HTR-8/SVneo (cell line): ENCODE data around the gene RBM22.

ENCODE experiments used
- DNase-seq: peaks from one replicate; pipeline ENCODE4 v3.0.0; 2011; ENCODE audit warnings: low spot score, mixed read lengths; ENCODE audit not compliant: insufficient read length
- FAIRE-seq: peaks from 2 replicates; lab custom pipeline; 2011; peaks lifted over from hg19 to GRCh38; lab: Jason Lieb, UNC

Gene RBM22

GRCh38 chr5:150674341-150674821 lies 26.5 kb downstream of the RBM22 start:
- DNase-seq, result no peak
- FAIRE-seq, result no peak

DNA sequence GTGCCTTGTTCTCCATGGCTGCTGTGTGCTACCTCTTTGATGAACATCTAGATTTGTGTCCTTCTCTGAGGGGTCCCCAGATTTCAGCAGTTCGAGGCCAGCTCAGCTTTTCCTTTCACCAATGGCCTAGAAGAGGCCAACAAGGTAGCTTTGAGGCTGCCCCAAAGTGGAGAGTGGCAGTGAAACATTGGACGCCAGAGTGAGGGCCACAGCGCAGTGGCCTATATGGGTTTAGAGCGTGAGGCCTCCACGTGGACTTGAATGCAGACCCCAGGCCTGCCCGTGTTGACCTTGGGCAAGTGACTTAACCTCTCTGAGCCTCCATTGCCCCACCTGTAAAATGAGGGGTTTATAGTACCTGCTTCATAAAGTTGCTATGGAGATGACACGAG lies 28.0 kb downstream of the RBM22 start:
- DNase-seq, result no peak
- no peak for FAIRE-seq

DNA sequence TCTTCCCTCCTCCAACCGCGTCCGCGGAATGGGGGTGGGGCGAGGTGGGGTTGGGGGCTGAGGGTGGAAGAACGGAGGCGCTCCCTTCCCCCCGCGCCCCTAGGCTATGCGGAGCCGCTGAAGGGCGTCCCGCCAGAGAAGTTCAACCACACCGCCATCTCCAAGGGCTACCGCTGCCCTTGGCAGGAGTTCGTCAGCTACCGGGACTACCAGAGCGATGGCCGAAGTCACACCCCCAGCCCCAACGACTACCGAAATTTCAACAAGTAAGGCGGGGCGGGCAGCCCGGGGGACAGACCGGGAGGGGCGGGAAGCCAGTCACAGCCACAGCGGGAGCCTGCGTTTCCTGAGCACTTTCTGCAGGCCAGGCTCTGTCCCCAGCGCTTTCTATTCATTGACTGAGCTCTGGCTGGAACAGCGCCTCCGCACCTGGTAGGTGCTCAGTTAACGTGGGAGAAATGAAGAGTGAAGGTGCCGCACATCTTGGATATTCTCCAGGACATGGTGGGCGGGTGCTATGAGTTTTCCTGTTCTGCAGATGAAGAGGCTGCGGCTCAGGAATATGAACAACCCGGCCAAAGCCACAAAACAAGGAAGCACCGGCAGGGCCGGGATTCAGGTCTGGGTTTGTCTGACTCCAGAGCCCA lies 28.5 kb downstream of the RBM22 start:
- DNase-seq, result no peak
- no peak for FAIRE-seq

DNA sequence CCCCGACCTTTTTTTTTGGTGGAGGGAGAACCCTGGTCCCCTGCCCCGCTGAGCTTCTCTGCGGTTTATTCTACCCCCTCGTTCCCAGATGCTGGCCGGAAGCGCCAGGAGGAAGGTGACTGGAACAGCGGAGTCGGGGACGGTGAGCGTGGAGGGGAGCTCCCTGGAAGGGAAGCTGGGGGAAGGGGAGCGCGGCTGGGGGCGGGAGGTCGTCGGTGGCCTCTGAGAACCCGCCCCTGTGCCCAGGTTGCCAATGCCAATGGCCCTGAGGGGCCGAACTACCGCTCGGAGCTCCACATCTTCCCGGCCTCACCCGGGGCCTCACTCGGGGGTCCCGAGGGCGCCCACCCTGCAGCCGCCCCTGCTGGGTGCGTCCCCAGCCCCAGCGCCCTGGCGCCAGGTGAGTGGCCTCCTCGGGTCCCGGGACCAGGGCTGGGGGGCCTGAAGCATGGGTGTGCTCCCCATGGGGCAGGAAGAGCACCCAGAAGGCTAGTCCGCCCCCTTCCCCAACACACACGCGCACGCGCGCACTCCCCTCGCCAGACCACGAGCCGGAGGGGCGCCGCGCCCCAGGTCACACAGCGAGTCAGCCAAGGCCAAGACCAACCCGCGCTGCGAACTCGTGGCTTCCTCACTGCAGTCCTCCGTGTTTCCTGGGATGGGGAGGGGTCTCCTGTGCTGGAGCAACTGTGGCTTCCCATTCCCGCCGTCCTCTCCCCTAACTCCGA lies 29.2 kb downstream of the RBM22 start:
- FAIRE-seq (no peak), DNase-seq (no peak)

DNA sequence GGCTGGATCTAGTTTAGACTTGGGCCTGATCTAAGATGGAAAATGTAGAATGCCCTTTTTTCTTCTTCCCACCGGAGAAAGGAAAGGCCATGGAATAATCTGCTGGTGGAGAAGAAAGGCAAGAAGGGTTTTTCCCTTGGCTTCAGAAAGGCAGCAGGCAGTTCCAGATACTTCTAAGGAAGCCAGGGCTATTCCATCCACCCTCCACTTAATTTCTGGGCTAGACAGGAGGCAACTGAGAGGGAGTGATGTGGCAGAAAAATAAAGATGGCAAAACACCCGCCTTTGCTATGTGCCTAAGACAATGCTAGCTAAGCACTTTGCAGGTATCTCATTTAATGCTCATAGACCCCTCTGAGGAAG lies 29.9 kb downstream of the RBM22 start:
- FAIRE-seq, result no peak
- DNase-seq, result no peak

- FAIRE-seq (no peak), DNase-seq (no peak)
These were observed 30.5 kb downstream of the RBM22 start for GRCh38 chr5:150670275-150670947.

DNA sequence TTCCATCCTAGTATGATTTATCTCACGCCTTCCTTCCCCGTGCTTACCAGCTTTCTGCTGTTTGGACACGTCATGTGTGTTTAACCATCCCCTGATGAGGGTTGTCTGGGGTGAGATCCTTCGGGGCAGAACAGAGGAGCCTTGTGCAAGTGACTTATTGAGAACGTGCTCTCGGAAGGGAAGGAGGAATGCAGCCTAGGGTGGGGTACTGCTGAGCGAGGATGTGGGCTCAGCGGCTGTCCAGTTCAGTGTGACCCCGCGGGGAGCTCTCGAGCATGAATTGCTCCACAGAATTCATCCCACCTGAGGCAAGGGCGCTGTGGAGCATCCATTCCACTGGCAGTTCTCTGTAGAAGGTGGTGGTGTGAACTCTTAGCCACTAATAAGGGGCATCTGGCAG lies 35.8 kb downstream of the RBM22 start:
- FAIRE-seq, result no peak
- DNase-seq, result no peak

- no peak for FAIRE-seq
- no peak for DNase-seq
These were observed 36.9 kb downstream of the RBM22 start for GRCh38 chr5:150663936-150664335.

DNA sequence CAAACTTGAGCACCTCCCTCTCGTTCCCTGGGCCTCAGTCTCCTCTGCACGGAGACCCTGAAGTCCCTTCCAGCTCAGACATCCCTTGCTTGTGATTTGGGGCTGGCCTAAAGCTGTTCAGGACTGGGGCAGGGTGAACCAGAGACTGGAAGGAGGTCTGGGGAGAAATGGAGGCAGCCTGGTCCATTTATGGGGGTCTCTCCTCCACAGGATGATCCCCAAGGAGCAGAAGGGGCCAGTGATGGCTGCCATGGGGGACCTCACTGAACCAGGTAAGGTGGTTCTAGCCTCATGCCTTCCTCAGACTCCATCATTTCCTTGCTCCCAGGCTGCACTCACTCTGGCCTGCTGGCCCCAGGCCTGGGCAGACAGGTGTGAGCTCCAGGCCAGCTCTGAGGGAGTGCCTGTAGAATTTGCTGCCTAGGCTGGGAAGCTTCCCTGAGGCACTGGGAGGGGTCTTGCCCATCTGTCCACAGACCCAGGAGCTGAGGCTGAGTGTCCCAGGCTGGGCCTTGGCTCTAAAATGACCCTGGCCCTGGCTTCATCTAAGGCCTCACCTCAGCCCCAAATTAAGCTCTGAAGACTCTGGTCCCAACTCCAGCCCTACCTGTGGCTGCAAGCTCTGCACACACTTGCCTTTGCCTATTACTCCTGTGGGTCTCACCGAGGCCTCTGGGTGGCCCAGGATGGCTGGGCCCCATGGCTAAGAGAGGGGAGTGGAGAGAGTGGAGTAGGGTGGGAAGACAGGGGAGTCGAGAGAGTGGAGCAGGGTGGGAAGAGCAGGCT lies 37.9 kb downstream of the RBM22 start:
- DNase-seq (no peak), FAIRE-seq (no peak)

GRCh38 chr5:150661821-150662596 lies 38.9 kb downstream of the RBM22 start:
- FAIRE-seq (no peak), DNase-seq (no peak)

GRCh38 chr5:150661086-150661485 lies 39.8 kb downstream of the RBM22 start, which contains the start of gene MYOZ3:
Gene MYOZ3 (plus strand): TSS chr5:150661251. CDS start chr5:150662942, 1,691 bp downstream.
- DNase-seq (no peak), FAIRE-seq (no peak)

- no peak for FAIRE-seq
- no peak for DNase-seq
These were observed 40.6 kb downstream of the RBM22 start for GRCh38 chr5:150660108-150660831.

DNA sequence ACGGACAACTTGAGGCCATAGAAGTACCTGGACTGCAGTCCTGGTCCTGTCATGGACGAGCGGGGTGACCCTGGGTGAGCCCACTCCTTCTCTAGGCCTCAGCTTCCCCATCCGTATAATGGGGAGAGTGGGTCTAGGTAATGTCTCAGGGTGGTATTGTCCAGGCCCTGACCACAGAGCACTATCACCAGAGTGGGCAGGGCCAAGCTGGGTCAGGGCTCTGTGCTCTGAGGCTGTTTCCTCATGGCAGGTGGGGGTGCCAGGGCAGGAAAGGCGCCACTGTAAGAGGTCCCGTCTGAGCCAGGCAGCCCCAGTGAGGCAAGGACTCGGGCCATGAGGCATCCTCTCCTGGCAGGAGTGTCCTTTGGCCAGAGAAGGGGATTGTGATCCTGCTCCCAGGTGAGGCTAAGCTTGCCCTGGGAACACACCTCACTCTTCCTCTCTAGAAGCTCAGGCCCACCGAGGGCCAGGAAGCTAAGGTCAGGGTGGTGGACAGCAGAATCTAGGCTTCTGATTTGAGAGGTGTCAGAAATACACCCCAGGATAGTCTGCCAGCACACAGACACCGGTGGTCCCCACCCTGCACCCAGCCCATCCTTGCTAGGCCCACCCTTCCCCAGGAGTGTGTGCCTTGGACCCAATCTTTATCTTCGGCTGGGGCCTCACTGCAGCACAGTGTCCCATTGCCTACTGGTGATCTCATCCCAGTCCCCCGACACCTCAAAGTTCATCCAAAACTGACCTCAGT lies 41.3 kb downstream of the RBM22 start:
- DNase-seq (no peak), FAIRE-seq (no peak)

GRCh38 chr5:150658699-150659265 lies 42.1 kb downstream of the RBM22 start:
- FAIRE-seq (no peak), DNase-seq (no peak)

DNA sequence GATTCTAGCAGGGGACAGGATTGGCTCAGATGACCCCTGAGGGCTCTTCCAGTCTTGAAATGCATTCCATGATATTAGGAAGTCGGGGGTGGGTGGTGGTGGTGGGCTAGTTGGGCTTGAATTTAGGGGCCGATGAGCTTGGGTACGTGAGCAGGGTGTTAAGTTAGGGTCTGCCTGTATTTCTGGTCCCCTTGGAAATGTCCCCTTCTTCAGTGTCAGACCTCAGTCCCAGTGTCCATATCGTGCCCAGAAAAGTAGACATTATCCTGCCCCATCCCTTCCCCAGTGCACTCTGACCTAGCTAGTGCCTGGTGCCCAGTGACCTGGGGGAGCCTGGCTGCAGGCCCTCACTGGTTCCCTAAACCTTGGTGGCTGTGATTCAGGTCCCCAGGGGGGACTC lies 42.7 kb downstream of the RBM22 start:
- no peak for DNase-seq
- no peak for FAIRE-seq

- no peak for FAIRE-seq
- DNase-seq, result peak; percentile 83
These were observed 44.4 kb downstream of the RBM22 start for GRCh38 chr5:150656191-150657132.

DNA sequence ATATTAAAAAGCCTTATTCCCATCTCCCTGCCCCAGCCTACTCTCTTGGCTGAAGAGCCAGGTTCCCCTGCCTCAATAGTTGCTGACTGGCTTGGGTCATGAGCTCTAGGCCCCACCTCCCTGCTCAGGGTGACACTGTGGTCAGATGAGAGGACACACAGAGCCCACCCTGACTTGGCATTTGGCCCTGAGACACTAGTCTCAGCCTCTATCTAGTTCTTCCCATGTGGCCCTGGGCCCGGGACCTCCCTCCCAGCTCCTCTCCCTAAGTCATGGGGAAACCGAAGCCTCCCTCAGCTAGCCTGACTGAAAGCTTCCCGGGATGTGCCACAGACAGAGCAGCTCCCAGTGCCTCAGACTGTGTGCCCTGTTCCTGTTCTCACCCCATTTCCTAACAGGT lies 45.6 kb downstream of the RBM22 start:
- FAIRE-seq, result no peak
- DNase-seq, result no peak
